IPS-15b (cell line): ENCODE results near the gene CD177.
A peak's percentile ranks its signal among the peaks of the same experiment; 100 is the strongest.

Source experiments
- H3K27me3 ChIP-seq: one replicate; pipeline ENCODE4 v1.6.1; 2013; ENCODE audit warnings: low read length; ENCODE audit not compliant: control insufficient read depth, insufficient read depth
- H3K36me3 ChIP-seq: one replicate; pipeline ENCODE4 v1.6.1; 2013; ENCODE audit warnings: low read length; ENCODE audit not compliant: control insufficient read depth, insufficient read depth
- H3K4me1 ChIP-seq: one replicate; pipeline ENCODE4 v1.6.1; 2013; ENCODE audit warnings: mild to moderate bottlenecking, low read length; ENCODE audit not compliant: control insufficient read depth, insufficient read depth
- H3K4me3 ChIP-seq: one replicate; pipeline ENCODE4 v1.5.1; 2013; ENCODE audit warnings: low read depth, low read length
- H3K9ac ChIP-seq: one replicate; pipeline ENCODE4 v1.6.1; 2013; ENCODE audit warnings: low read depth, mild to moderate bottlenecking, low read length
- H3K9me3 ChIP-seq: one replicate; pipeline ENCODE4 v1.6.1; 2013; ENCODE audit warnings: mild to moderate bottlenecking, low read length; ENCODE audit not compliant: control insufficient read depth, insufficient read depth

CD177 gene, protein sequence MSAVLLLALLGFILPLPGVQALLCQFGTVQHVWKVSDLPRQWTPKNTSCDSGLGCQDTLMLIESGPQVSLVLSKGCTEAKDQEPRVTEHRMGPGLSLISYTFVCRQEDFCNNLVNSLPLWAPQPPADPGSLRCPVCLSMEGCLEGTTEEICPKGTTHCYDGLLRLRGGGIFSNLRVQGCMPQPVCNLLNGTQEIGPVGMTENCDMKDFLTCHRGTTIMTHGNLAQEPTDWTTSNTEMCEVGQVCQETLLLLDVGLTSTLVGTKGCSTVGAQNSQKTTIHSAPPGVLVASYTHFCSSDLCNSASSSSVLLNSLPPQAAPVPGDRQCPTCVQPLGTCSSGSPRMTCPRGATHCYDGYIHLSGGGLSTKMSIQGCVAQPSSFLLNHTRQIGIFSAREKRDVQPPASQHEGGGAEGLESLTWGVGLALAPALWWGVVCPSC

DNA sequence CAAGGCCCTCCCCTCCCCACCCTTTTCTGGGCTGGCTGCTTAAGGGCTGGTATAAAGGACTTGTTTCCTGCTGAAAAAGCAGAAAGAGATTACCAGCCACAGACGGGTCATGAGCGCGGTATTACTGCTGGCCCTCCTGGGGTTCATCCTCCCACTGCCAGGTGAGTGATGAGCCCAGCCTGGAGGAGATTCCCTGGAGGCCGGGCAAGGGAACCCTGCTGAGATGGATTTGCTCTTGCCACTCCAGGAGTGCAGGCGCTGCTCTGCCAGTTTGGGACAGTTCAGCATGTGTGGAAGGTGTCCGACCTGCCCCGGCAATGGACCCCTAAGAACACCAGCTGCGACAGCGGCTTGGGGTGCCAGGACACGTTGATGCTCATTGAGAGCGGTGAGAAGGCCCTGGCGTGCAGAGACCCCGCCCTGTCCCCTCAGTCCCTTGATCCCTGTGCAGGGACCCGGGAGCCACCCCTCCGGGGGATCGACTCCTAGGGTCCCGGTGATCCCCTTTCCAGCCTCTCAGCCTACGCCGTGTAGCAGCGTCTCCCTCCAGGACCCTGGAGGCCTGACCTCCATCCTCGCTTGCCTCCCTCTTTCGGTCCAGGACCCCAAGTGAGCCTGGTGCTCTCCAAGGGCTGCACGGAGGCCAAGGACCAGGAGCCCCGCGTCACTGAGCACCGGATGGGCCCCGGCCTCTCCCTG is at the start of gene CD177:
Gene CD177, plus strand, starts transcription at position 81 of the 699 bp plus-strand sequence. Its CDS starts 29 bp downstream, at position 110.
- H3K4me1 ChIP-seq = no peaks in the 10 kb centered on the region
- no peaks in the 10 kb centered on the region for H3K9me3 ChIP-seq
- no peaks in the 10 kb centered on the region for H3K36me3 ChIP-seq
- H3K27me3 ChIP-seq = no peaks in the 10 kb centered on the region
- H3K4me3 ChIP-seq = peak within 1 kb of the TSS; percentile 63
- H3K9ac ChIP-seq = no peak within 1 kb of the TSS

DNA sequence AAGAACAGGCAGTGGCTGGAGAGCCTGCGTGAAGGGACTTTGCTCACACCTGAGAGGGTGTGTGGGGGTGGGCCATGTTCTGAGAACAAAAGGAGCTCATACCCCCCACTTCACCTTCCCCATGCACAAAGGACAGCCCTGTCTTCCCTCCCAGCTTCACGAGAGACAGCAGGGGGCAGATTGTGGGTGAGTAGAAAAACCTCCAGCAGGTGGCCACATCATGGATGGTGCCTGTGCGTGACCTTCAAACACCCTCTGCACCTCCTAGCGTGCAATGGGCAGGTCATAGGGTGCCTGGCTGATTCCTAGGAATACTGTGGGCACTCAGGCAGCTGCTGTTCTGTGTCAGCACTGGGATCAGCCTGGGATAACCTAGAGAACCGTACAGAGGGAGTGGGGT is 47.8 kb upstream of the CD177 start:
- Histone ChIP-seq H3K27me3 (no peaks in the 10 kb centered on the region), H3K36me3 (no peaks in the 10 kb centered on the region), H3K4me1 (no peaks in the 10 kb centered on the region), H3K9me3 (no peaks in the 10 kb centered on the region), H3K9ac (no peak overlapping the region), H3K4me3 (no peak overlapping the region)

DNA sequence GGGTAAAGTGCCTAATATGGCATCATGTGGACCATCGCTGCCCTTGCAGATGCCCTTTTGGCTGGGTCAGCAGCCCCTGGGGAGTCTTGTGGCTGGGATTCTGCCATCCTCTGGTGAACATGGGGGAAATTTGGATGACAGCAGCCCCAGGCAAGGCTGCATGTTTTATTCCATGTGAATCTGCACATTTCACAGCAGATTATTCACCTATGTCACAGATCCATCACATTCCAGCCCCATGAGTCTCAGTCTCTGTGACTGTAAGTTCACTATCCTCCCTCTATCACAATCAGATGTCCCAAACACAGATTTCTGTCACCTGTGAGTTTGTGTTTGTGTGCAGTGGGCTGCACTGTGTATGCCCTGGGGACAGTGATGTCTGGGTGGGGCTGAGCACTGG is 47.4 kb upstream of the CD177 start:
- Histone ChIP-seq H3K4me3 (no peak overlapping the region), H3K36me3 (no peaks in the 10 kb centered on the region), H3K9me3 (no peaks in the 10 kb centered on the region), H3K9ac (no peak overlapping the region), H3K27me3 (no peaks in the 10 kb centered on the region), H3K4me1 (no peaks in the 10 kb centered on the region)

DNA sequence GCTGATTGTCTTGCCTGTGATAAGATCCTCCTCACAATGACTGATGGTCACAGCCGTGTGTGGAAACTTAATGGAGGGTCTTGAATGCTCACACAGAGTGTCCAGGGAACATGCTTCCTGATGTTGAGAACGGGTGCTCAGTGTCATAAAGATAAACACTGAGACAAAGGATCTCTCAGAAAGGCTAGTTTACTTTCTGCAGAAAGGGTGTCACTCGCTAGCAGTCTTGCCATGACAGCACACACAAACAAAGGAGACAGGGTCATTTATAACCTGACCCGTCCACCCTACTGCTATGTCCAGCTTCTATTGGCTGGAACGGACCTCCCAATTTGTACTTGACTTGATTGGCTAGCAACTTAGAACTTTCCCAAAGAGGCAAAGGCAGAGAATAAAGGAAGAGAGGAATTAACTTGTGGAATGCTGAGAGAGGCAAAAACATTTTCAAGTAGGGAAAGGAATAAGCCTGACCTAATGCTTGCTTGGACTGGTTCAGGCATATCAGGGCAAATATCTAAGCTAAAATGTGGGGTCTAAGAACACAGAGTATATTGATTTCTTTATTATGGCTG is 45.2 kb upstream of the CD177 start:
- no peaks in the 10 kb centered on the region for H3K36me3 ChIP-seq
- no peaks in the 10 kb centered on the region for H3K9me3 ChIP-seq
- no peak overlapping the region for H3K4me3 ChIP-seq
- no peak overlapping the region for H3K9ac ChIP-seq
- H3K27me3 ChIP-seq = no peaks in the 10 kb centered on the region
- H3K4me1 ChIP-seq = no peaks in the 10 kb centered on the region

DNA sequence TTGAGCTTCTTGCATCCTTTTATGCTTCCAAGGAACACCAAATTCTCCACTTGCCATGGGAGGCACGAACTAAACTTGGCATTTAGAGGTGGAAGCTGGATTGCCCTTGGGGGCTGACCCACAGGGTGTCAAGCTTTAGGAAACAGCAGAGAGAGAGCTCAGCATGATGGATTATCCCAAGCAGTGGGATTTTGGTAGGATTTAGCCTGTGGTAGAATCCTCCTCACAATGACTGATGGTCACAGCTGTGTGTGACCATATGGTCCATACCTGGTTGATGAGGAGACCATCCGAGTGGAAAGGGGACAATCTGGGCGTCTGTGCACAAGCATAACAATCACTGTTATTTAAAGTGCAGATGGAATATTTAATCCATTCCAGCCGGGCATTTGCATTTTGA is 44.0 kb upstream of the CD177 start:
- Histone ChIP-seq H3K4me1 (no peaks in the 10 kb centered on the region), H3K36me3 (no peaks in the 10 kb centered on the region), H3K27me3 (no peaks in the 10 kb centered on the region), H3K4me3 (no peak overlapping the region), H3K9me3 (no peaks in the 10 kb centered on the region), H3K9ac (no peak overlapping the region)

DNA sequence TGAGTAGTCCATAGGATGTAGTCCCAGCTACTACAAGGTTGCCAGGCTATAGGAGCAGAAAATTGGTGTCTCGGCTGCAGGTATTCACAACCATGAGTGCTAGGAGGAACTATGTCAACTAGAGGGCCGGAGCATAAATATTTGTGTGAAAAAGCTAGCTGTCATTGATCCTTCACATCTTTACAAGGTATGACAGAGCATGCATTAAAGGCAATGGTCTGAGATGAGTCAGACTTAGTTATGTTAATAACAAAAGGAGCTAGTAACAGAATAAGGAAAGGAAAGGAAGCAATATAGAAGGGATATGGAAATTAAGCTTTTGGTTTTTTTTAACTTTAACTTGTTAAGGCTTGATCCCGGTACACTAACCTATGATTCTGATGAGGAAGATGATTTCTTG is 43.3 kb upstream of the CD177 start:
- Histone ChIP-seq H3K27me3 (no peaks in the 10 kb centered on the region), H3K36me3 (no peaks in the 10 kb centered on the region), H3K9me3 (no peaks in the 10 kb centered on the region), H3K4me1 (no peaks in the 10 kb centered on the region), H3K4me3 (no peak overlapping the region), H3K9ac (no peak overlapping the region)

DNA sequence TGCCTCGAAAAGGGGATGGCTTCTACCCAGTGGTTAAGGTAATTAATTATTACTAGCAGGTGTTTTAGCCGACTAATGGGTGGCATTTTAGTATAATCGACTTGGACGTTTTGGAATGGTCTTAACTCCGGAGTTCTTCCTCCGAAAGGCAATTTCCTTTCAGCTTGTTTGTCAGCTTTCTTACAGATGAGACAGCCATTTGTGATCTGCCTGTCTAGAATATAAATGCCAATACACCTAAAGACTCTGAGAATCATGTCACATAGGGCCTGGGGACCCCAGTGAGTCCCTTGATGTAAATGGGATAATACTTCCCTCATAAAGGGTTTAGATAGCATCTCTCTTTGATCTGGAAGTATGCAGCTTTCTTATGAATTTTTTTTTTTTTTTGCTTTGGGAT is 42.2 kb upstream of the CD177 start:
- no peaks in the 10 kb centered on the region for H3K4me1 ChIP-seq

DNA sequence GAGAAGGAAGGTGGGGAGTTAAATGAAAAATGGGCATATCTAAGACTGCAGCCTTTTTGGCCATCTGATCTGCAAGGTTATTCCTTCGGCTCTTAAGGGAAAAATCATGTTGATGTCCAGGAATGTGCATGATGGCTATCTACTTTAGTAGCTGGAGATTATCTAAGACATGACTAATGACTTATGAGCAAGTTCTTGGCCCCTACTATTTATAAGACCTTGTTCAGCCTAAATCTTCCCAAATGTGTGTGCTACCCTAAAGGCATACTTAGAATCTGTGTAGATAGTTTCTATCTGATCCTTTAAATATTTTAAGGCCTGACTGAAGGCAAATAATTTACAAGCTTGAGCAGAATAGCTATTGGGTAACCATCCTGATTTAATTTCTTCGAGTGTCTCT is 41.8 kb upstream of the CD177 start:
- H3K4me1 ChIP-seq = no peaks in the 10 kb centered on the region
- H3K9me3 ChIP-seq = no peaks in the 10 kb centered on the region
- no peaks in the 10 kb centered on the region for H3K27me3 ChIP-seq
- no peaks in the 10 kb centered on the region for H3K36me3 ChIP-seq
- H3K9ac ChIP-seq = no peak overlapping the region
- no peak overlapping the region for H3K4me3 ChIP-seq

More for the DNA sequence above, 42.2 kb upstream of the CD177 start:
- Histone ChIP-seq H3K9ac (no peak overlapping the region), H3K27me3 (no peaks in the 10 kb centered on the region), H3K4me3 (no peak overlapping the region), H3K9me3 (no peaks in the 10 kb centered on the region), H3K36me3 (no peaks in the 10 kb centered on the region)

DNA sequence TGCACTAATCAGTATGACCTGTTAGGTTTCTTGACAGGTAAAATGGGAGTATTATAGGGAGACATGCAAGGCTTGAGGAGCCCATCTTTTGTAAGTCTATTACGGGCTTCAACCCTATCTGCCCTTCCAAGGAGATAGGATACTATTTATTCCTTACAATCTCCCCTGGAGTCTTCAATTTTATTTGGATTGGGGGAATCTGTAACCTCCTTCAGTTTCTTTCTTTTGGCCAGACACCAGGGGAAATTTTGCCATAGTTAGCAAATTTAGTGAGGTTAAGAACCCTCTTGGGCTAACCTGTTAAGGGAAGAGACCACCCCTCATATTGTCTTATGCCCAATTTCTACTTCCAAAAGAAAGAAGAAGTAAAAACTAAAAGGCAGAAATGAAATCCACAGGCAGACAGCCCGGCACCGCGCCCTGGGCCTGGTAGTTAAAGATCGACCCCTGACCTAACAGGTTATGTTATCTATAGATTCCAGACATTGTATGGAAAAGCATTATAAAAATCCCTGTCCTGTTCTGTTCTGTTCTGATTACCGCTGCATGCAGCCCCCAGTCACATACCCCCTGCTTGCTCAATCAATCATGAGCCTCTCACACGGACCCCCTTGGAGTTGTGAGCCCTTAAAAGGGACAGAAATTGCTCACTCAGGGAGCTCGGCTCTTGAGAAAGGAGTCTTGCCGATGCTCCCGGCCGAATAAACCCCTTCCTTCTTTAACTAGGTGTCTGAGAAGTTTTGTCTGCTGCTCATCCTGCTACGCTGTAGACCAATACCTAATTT is 39.6 kb upstream of the CD177 start:
- no peak overlapping the region for H3K9ac ChIP-seq
- H3K4me3 ChIP-seq = no peak overlapping the region
- no peaks in the 10 kb centered on the region for H3K36me3 ChIP-seq
- H3K27me3 ChIP-seq = no peaks in the 10 kb centered on the region
- no peaks in the 10 kb centered on the region for H3K9me3 ChIP-seq
- H3K4me1 ChIP-seq = no peaks in the 10 kb centered on the region

DNA sequence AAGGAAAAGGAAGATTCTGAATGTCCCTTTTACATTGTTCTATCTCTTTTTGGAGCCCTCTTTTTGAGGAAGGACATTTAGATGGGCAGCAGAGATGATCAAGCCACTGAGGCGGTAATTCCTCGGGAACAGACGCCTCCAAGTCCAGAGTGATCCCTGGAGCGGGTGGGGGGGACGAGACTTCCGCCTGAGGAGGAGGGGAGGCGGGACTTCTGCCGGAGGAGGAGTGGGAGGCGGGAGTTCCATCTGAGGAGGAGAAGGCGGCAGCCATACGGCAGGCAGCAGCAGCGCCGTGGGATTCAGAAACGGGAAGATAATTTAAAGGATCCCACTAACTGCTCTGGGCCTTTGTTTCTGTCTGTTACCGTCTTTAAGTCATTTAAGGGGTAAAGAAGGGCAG is 37.6 kb upstream of the CD177 start:
- Histone ChIP-seq H3K9ac (no peak overlapping the region), H3K9me3 (no peaks in the 10 kb centered on the region), H3K4me3 (no peak overlapping the region), H3K4me1 (no peaks in the 10 kb centered on the region), H3K27me3 (no peaks in the 10 kb centered on the region), H3K36me3 (no peaks in the 10 kb centered on the region)

DNA sequence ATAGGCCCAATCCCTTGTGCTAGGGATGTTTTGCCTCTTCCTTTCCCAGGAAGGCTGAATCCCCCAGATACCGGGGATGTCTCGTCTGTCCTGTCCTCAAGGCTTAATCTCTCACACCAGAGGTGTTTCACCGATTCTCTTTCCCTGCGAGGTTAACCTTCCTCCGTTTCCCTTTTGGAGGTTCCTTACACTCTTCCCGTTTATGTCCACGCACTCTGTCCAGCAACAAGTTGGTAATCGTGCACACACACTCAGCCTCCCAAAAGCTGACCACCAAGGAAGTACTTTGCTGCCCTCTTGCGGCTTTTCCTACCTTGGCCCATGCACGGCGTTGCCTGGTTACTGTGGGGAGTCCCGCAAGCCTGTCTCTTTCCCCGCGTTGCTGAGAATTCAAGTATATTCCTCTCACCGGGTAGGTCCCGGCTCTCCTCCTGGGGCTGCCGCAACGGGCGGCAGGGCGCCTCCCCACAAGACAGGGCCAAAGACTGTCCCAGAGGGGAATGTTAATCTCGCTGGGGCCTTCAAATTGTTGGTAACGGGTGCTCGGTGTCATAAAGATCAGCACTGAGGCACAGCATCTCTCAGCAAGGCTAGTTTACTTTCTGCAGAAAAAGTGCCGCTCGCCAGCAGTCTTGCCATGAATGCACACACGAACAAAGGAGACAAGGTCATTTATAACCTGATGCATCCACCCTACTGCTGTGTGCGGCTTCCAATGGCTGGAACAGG is 36.7 kb upstream of the CD177 start:
- H3K4me3 ChIP-seq = no peak overlapping the region
- no peaks in the 10 kb centered on the region for H3K9me3 ChIP-seq
- no peaks in the 10 kb centered on the region for H3K36me3 ChIP-seq
- no peaks in the 10 kb centered on the region for H3K27me3 ChIP-seq
- H3K4me1 ChIP-seq = no peaks in the 10 kb centered on the region
- H3K9ac ChIP-seq = no peak overlapping the region
